ENCODE results near the gene DCTN1.

DCTN1 gene

GRCh38 chr2:74391209-74391579 is 11.1 kb upstream of the DCTN1 start:
- peak overlapping the region; percentile 97 for H3K27ac Mint-ChIP-seq
- peak overlapping the region; percentile 75 for H3K4me3 Mint-ChIP-seq
- no peaks in the 10 kb centered on the region for H3K4me1 Mint-ChIP-seq
- ATAC-seq (peak; percentile 16), DNase-seq (ENCODE audit: low spot score in 2 of 2) (no peak)
- H3K9me3 Mint-ChIP-seq: no peaks in the 10 kb centered on the region
- H3K36me3 Mint-ChIP-seq: no peaks in the 10 kb centered on the region

GRCh38 chr2:74390606-74391005 is 10.5 kb upstream of the DCTN1 start:
- peak overlapping the region; percentile 75 for H3K4me3 Mint-ChIP-seq
- no peaks in the 10 kb centered on the region for H3K36me3 Mint-ChIP-seq
- H3K27ac Mint-ChIP-seq: no peak overlapping the region
- H3K4me1 Mint-ChIP-seq: no peaks in the 10 kb centered on the region
- no peaks in the 10 kb centered on the region for H3K9me3 Mint-ChIP-seq
- DNase-seq (ENCODE audit: low spot score in 2 of 2): no peak
- ATAC-seq: no peak

GRCh38 chr2:74387346-74387745 is 7.2 kb upstream of the DCTN1 start:
- Mint-ChIP-seq H3K27ac (no peak overlapping the region), H3K36me3 (peaks cover 4% of the 10 kb centered on the region), H3K4me1 (no peaks in the 10 kb centered on the region), H3K9me3 (no peaks in the 10 kb centered on the region), H3K4me3 (no peak overlapping the region)
- no peak for DNase-seq (ENCODE audit: low spot score in 2 of 2)
- peak; percentile 90 for ATAC-seq

GRCh38 chr2:74385396-74385795 is 5.3 kb upstream of the DCTN1 start:
- H3K4me3 Mint-ChIP-seq: no peak overlapping the region
- H3K4me1 Mint-ChIP-seq: peaks cover 16% of the 10 kb centered on the region
- H3K36me3 Mint-ChIP-seq: peaks cover 6% of the 10 kb centered on the region
- ATAC-seq (no peak), DNase-seq (ENCODE audit: low spot score in 2 of 2) (no peak)
- no peaks in the 10 kb centered on the region for H3K9me3 Mint-ChIP-seq
- no peak overlapping the region for H3K27ac Mint-ChIP-seq

- peaks cover 30% of the 10 kb centered on the region for H3K4me1 Mint-ChIP-seq
- peak overlapping the region; percentile 39 for H3K27ac Mint-ChIP-seq
- H3K36me3 Mint-ChIP-seq: peaks cover 6% of the 10 kb centered on the region
- DNase-seq (ENCODE audit: low spot score in 2 of 2) (no peak), ATAC-seq (no peak)
- no peak overlapping the region for H3K4me3 Mint-ChIP-seq
- H3K9me3 Mint-ChIP-seq: no peaks in the 10 kb centered on the region
Measured at GRCh38 chr2:74384051-74384450, 3.9 kb upstream of the DCTN1 start.

- Mint-ChIP-seq H3K36me3 (peaks cover 9% of the 10 kb centered on the region), H3K4me1 (peaks cover 38% of the 10 kb centered on the region), H3K9me3 (no peaks in the 10 kb centered on the region), H3K27ac (peak overlapping the region; percentile 39), H3K4me3 (no peak overlapping the region)
- ATAC-seq (no peak), DNase-seq (ENCODE audit: low spot score in 2 of 2) (no peak)
Measured at GRCh38 chr2:74383254-74383653, 3.1 kb upstream of the DCTN1 start.

- Mint-ChIP-seq H3K36me3 (peaks cover 19% of the 10 kb centered on the region), H3K4me1 (peaks cover 44% of the 10 kb centered on the region), H3K9me3 (no peaks in the 10 kb centered on the region), H3K4me3 (no peak overlapping the region), H3K27ac (peak overlapping the region; percentile 43)
- no peak for DNase-seq (ENCODE audit: low spot score in 2 of 2)
- ATAC-seq: no peak
Measured at GRCh38 chr2:74381751-74382150, 1.6 kb upstream of the DCTN1 start.

- Mint-ChIP-seq H3K36me3 (peaks cover 25% of the 10 kb centered on the region), H3K4me1 (peaks cover 69% of the 10 kb centered on the region), H3K4me3 (no peak overlapping the region), H3K9me3 (no peaks in the 10 kb centered on the region), H3K27ac (peak overlapping the region; percentile 84)
- ATAC-seq: no peak
- no peak for DNase-seq (ENCODE audit: low spot score in 2 of 2)
Measured at GRCh38 chr2:74378007-74378406, 2.1 kb downstream of the DCTN1 start.

GRCh38 chr2:74375838-74376237 is 4.3 kb downstream of the DCTN1 start:
- Mint-ChIP-seq H3K4me3 (no peak overlapping the region), H3K27ac (peak overlapping the region; percentile 7), H3K9me3 (no peaks in the 10 kb centered on the region), H3K36me3 (peaks cover 26% of the 10 kb centered on the region), H3K4me1 (peaks cover 62% of the 10 kb centered on the region)
- ATAC-seq: no peak
- DNase-seq (ENCODE audit: low spot score in 2 of 2): no peak

GRCh38 chr2:74374509-74375205 is 5.5 kb downstream of the DCTN1 start:
- Mint-ChIP-seq H3K4me1 (peaks cover 50% of the 10 kb centered on the region), H3K4me3 (no peak overlapping the region), H3K27ac (no peak overlapping the region), H3K9me3 (no peaks in the 10 kb centered on the region), H3K36me3 (peaks cover 38% of the 10 kb centered on the region)
- no peak for DNase-seq (ENCODE audit: low spot score in 2 of 2)
- no peak for ATAC-seq

GRCh38 chr2:74373985-74374384 is 6.1 kb downstream of the DCTN1 start:
- Mint-ChIP-seq H3K4me1 (peaks cover 44% of the 10 kb centered on the region), H3K9me3 (no peaks in the 10 kb centered on the region), H3K4me3 (no peak overlapping the region), H3K27ac (no peak overlapping the region), H3K36me3 (peaks cover 44% of the 10 kb centered on the region)
- no peak for DNase-seq (ENCODE audit: low spot score in 2 of 2)
- no peak for ATAC-seq

GRCh38 chr2:74373221-74373676 is 6.9 kb downstream of the DCTN1 start:
- DNase-seq (ENCODE audit: low spot score in 2 of 2) (no peak), ATAC-seq (no peak)
- peaks cover 49% of the 10 kb centered on the region for H3K36me3 Mint-ChIP-seq

GRCh38 chr2:74372674-74373073 is 7.4 kb downstream of the DCTN1 start:
- no peaks in the 10 kb centered on the region for H3K9me3 Mint-ChIP-seq
- ATAC-seq: no peak
- DNase-seq (ENCODE audit: low spot score in 2 of 2): no peak
- H3K36me3 Mint-ChIP-seq: peaks cover 49% of the 10 kb centered on the region
- peak overlapping the region; percentile 49 for H3K27ac Mint-ChIP-seq
- peaks cover 31% of the 10 kb centered on the region for H3K4me1 Mint-ChIP-seq
- no peak overlapping the region for H3K4me3 Mint-ChIP-seq

More at GRCh38 chr2:74373221-74373676, 6.9 kb downstream of the DCTN1 start:
- no peak overlapping the region for H3K4me3 Mint-ChIP-seq
- H3K4me1 Mint-ChIP-seq: peaks cover 36% of the 10 kb centered on the region
- no peaks in the 10 kb centered on the region for H3K9me3 Mint-ChIP-seq
- H3K27ac Mint-ChIP-seq: peak overlapping the region; percentile 49

GRCh38 chr2:74371421-74371820 is 8.7 kb downstream of the DCTN1 start:
- DNase-seq (ENCODE audit: low spot score in 2 of 2): no peak
- Mint-ChIP-seq H3K4me3 (no peak overlapping the region), H3K9me3 (no peaks in the 10 kb centered on the region), H3K36me3 (peaks cover 56% of the 10 kb centered on the region), H3K4me1 (peaks cover 29% of the 10 kb centered on the region), H3K27ac (no peak overlapping the region)
- no peak for ATAC-seq

GRCh38 chr2:74369976-74370375 is 10.1 kb downstream of the DCTN1 start:
- Mint-ChIP-seq H3K4me1 (peaks cover 16% of the 10 kb centered on the region), H3K27ac (no peak overlapping the region), H3K36me3 (peaks cover 64% of the 10 kb centered on the region), H3K9me3 (no peaks in the 10 kb centered on the region), H3K4me3 (no peak overlapping the region)
- DNase-seq (ENCODE audit: low spot score in 2 of 2) (no peak), ATAC-seq (no peak)

GRCh38 chr2:74368499-74368898 is 11.6 kb downstream of the DCTN1 start:
- DNase-seq (ENCODE audit: low spot score in 2 of 2) (no peak), ATAC-seq (no peak)
- no peak overlapping the region for H3K4me3 Mint-ChIP-seq
- H3K27ac Mint-ChIP-seq: peak overlapping the region; percentile 61
- no peaks in the 10 kb centered on the region for H3K9me3 Mint-ChIP-seq
- H3K4me1 Mint-ChIP-seq: peaks cover 5% of the 10 kb centered on the region
- peaks cover 77% of the 10 kb centered on the region for H3K36me3 Mint-ChIP-seq
